NCI-H1105 treated with DMSO at 0.1 percent for 48 hours (cell line): ENCODE measurements around the gene GDI1.

Source experiments
- DNase-seq: peaks from one replicate; lab custom pipeline; 2025; lab: John Stamatoyannopoulos, UW

The GDI1 gene

DNA sequence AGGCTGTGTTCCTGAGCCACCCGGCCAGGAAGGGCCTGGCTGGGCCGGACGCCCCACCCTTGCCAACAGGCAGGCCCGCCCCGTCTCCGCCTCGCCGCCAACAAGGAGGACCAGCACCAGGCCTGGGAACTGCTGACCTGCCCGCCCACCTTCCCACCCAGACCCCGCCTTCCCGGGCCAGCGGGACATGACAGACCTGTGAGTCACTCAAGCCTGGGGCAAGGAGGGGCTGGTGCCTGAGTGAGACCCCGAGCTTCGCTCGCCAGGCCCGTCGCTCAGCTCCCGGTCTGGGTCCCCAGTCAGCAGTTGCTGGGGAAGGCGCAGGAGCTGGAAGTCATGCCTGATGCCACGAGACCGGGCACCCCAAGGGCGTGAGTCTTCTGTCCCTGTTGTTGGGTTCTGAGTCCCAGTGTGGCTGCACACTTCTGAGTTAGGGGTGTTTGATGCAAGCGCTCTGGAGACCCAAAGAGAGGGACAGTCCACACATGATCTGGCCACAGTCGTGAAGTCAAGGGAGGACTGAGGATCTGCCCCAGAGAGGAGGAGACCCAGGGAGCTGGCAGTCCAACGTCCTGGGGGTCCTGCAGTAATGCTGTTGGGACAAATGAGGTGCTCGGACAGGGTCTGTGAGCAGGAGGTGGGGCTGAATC lies 27.6 kb upstream of the GDI1 start, which contains the start of gene DNASE1L1:
Gene DNASE1L1 (minus strand): TSS at position 33 of the 650 bp plus-strand sequence. CDS start 3,686 bp downstream, outside the sequence.
- DNase-seq, result no peak

DNA sequence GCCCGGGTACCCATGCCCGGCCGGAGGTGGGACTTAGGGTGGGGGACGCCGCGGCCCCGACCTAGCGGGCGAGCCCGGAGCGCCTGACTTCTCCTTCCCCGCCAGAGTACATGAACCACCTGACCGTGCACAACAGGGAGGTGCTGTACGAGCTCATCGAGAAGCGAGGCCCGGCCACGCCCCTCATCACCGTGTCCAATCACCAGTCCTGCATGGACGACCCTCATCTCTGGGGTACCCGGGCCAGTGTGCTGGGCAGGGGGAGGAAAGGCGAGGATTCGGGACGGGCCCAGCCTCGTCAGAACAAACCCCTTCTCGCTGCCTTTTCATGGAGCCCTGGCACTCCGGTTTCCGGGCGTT lies 25.0 kb upstream of the GDI1 start:
- DNase-seq, result peak; percentile 87

DNA sequence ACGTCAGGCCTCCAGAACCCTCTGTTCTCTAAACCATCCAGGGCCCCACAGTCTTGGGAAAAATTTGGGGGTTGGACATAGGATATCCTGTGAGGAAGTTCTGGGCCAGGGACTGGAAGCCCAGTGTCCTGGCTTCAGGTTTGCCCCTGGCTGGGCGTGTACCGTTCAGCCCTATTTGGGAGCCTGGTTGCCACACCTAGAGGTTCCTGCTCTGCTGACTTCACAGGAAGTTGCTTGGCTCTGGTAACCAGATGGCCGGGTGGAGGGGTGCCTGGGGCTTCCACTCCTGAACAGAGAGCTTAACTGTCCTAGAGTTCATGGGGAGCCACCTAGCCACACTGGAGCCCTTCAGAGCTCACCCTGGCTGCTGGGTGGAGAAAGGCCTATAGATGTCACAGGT lies 24.5 kb upstream of the GDI1 start:
- DNase-seq, result no peak

DNA sequence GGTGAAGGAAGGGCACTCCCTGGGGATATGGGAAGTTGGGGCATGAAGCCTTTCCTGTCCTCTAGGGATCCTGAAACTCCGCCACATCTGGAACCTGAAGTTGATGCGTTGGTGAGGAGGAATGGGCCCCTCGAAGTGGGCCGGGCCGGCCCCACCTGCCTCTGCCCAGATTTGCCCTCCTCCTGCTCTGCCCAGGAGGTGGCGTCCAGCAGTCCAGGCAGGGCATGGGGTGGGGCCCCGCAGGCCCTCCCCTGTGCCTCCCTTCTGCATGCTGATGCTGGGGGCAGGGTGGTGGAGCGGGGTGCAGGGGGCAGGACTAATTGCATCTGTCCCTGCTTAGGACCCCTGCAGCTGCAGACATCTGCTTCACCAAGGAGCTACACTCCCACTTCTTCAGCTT lies 23.8 kb upstream of the GDI1 start:
- DNase-seq, result no peak

DNA sequence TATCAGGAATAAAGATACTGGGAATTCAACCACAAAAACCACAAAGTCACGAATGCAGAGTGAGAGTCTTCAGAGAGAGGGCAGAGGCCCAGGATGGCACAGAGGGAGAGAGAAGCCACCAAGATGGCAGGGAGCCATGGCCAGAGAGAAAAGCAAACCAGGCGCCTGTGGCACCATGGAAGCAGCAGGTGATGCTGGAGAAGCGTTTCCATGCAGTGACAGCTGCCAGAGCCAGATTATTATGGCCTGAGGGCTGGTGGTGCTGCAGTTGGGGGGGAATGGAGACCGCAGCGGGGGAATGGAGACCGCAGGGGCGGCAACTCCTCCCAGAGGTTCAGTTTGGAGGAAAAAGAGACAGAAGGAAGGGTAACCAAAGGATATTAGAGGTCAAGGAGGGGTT lies 19.8 kb upstream of the GDI1 start:
- peak; percentile 86 for DNase-seq

DNA sequence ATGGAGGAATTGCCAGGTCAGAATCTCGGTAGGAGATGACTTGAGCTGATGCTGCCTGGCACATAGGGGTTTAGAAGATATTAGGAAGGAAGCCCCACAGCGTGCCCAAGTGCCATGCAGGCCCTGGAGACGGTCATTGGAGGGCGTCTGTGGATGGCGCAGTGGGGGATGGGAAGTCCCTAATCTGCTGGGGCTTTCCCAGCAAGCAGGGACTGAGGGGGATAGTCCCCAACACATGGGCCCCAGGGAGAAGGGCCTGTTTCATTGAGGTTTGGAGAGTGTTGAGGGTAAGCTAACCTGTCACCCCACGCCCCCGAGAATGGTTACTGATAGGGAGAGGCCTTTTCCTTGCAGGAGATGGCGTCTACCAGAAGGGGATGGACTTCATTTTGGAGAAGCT lies 17.8 kb upstream of the GDI1 start:
- no peak for DNase-seq

DNA sequence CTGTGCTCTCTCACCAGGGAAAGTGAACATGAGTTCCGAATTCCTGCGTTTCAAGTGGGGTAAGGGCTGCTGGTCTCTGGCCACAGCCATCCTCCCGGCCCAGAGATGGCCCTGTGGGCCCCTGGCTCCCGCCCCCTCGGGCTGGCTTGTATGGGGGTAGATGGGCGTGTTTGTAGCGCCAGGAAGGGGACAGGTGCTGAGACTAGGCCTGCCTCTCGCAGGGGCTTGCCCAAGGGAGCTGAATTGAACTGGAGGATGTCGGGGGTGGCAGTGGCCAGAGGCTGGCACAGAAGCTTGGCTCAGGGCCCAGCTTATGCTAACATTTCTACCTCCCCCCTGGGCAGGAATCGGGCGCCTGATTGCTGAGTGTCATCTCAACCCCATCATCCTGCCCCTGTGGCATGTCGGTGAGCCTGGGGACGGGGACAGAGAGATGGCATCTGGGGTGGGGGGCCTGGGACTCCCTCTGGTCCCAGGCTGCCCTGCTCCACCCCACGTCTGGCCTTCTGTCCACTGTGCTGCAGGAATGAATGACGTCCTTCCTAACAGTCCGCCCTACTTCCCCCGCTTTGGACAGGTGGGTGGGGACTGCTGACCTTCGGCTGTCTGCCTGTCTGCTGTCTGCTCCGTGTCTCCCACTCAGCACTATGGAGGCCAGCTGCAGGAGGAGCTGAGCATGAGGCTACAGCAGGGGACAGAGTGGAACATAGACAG lies 17.1 kb upstream of the GDI1 start:
- peak; percentile 93 for DNase-seq

DNA sequence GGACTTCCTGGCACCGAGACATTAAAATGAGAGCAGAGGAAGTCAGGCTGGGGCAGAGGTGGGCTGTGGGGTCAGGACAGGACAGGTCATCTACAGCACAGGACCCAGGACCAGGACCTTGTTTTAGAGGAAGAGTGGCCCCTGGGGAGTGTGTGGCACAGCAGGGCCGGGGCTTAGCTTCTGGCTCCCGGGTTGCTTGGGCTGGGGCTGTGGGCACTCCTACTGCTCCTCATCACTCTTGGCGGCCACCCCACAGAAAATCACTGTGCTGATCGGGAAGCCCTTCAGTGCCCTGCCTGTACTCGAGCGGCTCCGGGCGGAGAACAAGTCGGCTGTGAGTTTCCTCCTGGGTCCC lies 16.6 kb upstream of the GDI1 start:
- DNase-seq, result no peak

DNA sequence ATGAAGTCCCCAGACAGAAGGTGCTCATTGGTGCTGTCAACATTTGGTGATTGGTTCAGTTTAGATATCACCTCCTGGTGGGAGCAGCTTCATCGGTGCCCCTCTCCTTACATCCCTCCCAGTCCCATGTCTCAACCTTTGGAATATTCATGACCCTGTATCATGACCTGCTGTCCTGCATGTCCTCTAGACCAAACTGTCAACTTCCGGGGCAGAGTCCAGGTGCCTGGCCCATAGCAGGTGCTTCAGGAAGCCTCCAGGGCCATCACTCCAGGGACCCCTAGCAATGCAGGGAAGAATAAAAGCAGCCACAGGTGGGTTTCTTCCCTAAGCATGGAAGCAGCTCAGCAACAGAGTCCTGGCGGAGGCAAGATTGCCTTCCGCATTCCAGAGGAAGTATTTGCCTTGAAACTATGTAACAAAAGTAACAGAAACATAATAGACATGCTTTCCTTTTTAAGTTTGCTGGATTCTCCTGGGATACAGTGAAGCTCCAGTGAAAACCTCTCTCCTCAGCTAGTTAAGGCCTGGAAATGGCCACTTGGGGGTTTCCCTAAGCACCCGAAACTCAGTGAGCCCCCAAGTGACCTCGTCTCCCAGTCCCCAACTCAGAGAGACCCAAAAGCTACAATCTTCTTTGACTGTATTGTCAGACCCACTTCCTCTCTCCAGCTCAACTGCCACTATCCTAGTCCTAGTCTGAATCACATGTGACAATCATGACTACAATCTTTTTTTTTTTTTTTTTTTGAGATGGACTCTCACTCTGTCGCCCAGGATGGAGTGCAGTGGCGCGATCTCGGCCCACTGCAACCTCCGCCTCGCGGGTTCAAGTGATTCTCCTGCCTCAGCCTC lies 9.8 kb upstream of the GDI1 start:
- no peak for DNase-seq

DNA sequence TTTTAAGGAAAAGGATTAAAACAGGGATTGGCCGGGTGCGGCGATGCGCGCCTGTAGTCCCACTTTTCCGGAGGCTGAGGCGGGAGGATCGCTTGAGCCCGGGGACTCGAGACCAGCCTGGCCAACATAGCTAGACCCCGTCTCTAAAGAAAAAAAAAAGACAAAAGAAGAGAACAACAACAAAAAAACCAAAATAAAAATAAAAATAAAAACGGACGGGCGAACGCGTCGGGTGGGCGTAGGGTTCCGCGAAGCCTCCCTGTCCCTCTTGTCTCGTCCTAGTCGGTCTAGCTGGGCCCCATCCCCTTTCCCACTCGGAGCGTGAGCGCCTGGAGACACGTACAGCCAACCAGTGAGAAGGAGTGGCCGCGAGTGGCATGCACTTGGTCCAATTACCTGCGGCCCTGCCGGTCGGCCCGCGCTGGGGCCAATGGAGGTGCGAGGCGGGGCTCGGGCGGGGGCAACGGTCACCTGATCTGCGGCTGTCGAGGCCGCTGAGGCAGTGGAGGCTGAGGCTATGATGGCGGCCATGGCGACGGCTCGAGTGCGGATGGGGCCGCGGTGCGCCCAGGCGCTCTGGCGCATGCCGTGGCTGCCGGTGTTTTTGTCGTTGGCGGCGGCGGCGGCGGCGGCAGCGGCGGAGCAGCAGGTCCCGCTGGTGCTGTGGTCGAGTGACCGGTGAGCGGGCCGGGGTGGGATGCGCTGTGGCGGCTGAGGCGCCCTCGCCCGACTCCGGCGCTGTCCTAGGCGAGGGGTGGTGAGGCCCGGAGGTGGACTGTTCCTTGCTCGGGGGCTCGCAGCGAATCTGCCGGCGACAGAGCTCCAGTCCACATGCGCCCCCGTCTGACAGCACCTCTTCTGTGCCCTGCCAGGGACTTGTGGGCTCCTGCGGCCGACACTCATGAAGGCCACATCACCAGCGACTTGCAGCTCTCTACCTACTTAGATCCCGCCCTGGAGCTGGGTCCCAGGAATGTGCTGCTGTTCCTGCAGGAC lies 8.5 kb upstream of the GDI1 start, which contains the start of gene ATP6AP1:
Gene ATP6AP1 (plus strand): TSS at position 502 of the 996 bp plus-strand sequence. CDS start 16 bp downstream, at position 518.
- DNase-seq, result peak; percentile 98

DNA sequence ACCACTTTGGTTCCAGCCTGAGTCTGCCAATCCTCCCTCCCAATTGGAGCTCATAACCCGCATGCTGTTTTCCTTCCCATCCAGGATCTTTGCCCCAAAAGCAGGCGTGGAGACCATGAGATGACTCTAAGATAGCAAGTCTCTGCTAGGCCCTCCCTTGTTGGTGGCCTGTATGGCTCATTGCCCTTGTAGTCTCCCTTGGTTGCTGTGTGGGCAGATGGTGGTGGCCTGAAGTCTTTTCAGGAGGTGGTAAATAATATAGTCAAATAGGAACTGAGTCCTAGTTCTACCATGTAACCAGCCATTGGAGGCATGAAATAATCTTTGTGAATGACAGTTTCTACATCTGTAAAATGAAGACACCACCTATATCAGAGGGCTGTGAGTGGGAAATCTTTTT lies 7.2 kb upstream of the GDI1 start:
- no peak for DNase-seq

DNA sequence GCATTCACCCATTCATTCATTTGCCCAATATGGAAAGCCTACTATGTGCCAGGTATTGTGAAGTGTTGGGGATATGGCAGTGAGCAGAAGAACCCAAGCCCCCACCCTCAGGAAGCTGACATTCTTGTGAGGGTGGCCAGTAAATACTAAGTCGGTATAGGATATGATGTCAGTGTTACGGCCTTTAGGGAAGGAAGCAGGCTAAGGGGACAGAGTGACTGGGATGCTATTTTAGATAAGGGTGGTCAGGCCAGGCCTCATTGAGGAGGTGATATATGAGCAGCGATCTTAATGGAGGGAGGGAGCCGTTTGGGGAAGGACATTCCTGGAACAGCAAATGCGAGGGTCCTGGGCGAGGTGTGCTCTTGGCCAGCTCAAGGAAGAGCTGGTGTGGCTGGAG lies 6.5 kb upstream of the GDI1 start:
- no peak for DNase-seq

DNA sequence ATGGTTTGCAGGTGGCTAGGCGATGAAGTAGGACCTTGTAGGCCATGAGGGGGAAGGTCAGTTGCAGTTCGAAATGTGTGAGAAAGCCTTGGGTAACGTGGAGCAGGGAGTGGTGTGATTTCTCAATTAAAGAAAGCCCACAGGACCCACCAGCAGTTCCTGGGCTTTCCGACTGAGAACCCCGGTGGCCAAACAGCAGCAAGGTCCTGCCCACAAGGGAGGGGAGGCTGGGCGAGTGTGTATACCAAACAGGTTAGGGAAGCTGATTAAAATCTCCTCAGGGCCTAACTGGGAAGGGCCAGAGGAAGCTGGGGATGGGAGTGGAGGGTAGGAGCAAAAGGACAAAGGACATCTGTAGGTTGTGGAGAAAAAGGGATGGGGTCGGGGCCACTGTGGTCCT lies 6.0 kb upstream of the GDI1 start:
- DNase-seq, result no peak

DNA sequence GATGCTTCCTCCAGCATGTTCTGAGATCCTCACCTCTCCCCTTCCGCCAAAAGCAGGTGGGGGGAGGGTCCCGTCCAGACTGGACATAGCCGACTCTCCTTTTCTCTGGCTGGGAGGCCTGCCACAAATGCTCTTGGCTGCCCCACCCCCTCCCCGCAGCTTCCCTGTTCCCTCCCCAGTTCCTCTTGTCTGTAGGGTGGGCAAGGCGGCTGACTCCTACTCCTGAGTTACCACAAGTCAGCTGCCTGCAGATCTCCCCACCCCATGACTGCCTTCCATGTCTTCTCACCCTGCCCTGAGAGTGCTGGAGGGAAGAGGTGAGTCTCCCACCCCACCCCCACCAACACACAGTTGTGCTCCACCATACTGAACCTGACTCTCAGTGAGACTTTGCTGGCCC lies 5.6 kb upstream of the GDI1 start:
- DNase-seq, result no peak

DNA sequence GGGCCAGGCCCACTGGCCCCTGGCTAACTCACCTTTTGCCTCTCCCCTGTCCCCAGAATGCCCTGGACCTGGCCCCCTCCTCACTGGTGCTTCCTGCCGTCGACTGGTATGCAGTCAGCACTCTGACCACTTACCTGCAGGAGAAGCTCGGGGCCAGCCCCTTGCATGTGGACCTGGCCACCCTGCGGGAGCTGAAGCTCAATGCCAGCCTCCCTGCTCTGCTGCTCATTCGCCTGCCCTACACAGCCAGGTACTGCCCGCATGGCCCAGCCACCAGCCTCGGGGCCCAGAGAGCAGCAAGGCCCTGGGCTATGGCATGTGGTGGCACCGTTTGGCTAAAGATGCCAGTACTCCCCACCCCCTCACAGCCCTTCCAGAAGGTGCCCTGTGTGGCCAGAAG lies 4.7 kb upstream of the GDI1 start:
- DNase-seq, result no peak

DNA sequence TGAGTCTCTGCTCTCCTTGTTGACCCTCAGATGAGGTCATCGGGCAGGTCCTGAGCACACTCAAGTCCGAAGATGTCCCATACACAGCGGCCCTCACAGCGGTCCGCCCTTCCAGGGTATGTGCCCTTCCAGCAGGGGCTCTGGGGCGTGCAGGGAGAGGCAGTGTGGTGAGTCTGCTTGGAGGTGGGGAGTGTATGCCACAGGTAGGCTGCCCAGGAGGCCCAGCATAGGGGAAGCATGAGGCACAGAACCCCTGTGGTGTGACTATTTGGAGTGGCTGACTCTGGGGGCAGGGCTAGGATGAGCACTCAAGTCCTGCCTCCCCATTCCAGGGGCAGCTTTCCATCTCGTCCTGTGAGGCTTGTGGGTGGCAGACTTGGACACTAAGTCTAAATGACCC lies 3.3 kb upstream of the GDI1 start:
- no peak for DNase-seq

DNA sequence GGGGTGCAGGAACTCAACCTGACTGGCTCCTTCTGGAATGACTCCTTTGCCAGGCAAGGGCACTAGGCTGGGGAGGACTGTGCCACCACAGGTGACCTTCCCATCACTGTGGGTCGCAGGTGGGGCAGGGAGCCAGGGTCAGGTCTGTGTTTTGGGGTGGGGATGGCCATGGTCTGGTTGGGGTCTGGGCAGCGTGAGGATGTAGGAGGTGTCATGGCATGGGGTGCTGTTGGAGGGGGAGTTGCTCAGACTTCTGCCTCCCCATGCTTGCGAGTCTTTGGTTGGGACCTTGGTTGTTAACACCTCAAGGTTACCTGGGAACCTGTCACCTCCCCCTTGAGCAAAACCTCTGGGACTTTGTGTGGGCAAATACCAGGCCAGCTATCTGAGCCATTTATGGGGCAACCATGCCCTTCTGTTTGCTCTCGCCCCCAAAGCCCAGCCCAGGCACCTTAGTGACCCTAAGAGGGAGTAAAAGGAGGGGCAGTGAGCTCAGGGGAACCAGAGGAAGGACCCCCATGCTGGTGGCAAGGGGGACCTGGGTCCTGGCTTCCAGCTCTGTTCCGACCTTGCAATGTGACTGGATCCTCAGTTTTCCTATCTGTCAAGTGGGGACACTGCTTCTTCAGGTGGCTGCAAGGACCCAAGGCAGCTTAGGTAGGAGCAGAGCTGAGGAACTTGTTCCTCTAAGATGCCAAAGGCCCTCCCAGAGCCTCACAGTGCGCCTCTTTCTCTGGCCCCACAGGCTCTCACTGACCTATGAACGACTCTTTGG lies 2.4 kb upstream of the GDI1 start:
- no peak for DNase-seq

DNA sequence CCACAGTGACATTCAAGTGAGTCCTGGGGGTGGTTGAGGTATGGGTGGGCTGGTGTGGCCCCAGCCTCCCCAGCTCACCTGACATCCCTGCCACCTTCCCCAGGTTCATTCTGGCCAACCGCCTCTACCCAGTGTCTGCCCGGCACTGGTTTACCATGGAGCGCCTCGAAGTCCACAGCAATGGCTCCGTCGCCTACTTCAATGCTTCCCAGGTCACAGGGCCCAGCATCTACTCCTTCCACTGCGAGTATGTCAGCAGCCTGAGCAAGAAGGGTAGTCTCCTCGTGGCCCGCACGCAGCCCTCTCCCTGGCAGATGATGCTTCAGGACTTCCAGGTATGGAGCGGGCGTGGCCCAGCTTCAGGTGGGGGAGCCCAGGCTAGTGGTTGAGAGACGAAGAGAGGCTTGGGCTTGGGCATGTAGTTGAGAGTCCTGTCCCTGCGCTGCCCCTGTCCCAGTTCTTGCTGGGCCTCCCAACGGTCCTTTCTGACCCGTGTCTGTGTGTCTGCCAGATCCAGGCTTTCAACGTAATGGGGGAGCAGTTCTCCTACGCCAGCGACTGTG lies 1.7 kb upstream of the GDI1 start:
- DNase-seq, result no peak

DNA sequence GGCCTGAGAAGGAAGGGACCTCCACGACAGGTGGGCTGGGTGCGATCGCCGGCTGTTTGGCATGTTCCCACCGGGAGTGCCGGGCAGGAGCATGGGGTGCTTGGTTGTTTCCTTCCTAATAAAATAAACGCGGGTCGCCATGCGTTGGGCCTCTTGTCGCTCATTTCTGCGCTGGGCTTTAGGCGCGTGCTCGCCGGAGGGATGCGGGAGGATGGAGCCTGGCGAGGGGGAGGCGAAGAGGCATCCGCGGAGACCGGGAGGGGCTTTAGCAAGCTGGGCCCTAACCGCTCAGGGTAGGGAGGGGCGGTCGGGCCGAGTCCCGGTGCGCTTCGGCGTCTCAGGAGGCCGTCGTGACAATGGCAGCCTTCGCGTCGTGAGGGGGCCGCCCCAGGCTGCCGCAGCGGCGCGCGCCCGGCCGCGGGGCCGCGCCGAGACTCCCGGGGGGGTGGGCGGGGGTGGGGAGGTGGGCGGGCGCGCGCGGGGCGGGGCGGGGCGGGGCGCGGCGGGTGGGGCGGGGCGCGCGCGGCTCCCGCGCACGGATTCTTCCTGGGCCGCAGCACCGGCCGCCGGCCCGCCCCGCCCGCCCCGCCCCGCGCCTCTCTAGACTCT lies 476 bp upstream of the GDI1 start:
- DNase-seq, result peak; percentile 63
